IMR-90 (cell line): ENCODE results near the gene CST1. TPM values are rescaled to one million over a fixed set of nuclear protein-coding genes. Genes with fewer than 3 reads are reported as not detected.

ENCODE experiments used
- ATAC-seq: fragments of 200-7000 bp; cut with Tn5 transposase; 2 replicates; pipeline ENCODE4 v1.9.1; 2020; ENCODE audit warnings: low read depth, mild to moderate bottlenecking, moderate library complexity
- BruUV-seq: library from RNA; stranded (reverse); fragments of 400-500 nt; replicated peaks from 2 replicates; lab custom pipeline; 2021; lab: Mats Ljungman, UMichigan
- CTCF ChIA-PET: fragments of 300-600 bp; formaldehyde crosslinking; extraction: SDS; loops from one replicate; lab custom pipeline; 2021; ENCODE audit warnings: antibody characterized with exemption; lab: Yijun Ruan, JAX
- POLR2A ChIA-PET: fragments of 300-600 bp; sonication (Branson Sonifier 250); formaldehyde crosslinking; loops from one replicate; lab custom pipeline; 2022; ENCODE audit warnings: antibody characterized with exemption; ENCODE audit not compliant: unreplicated experiment; lab: Charles Lee
- DNase-seq: peaks from one replicate; pipeline ENCODE4 v3.0.0; 2013
- H2AFZ ChIP-seq: replicated peaks from 2 replicates; pipeline ENCODE3; 2013; ENCODE audit warnings: low read length, mild to moderate bottlenecking; ENCODE audit not compliant: poor library complexity
- H2AK5ac ChIP-seq: 2 replicates; pipeline ENCODE4 v1.6.1; 2013; ENCODE audit warnings: low read depth, low read length, inconsistent platforms
- H2AK9ac ChIP-seq: replicated peaks from 2 replicates; pipeline ENCODE3; 2013; ENCODE audit warnings: mild to moderate bottlenecking, low read depth, low read length, moderate library complexity; ENCODE audit not compliant: poor library complexity
- H2BK120ac ChIP-seq: 2 replicates; pipeline ENCODE4 v1.6.1; 2013; ENCODE audit warnings: low read depth, low read length, inconsistent platforms
- H2BK15ac ChIP-seq: 3 replicates; pipeline ENCODE4 v1.6.1; 2013; ENCODE audit warnings: low read depth, low read length, inconsistent platforms
- H2BK20ac ChIP-seq: 2 replicates; pipeline ENCODE4 v1.6.1; 2013; ENCODE audit warnings: low read depth, mild to moderate bottlenecking, inconsistent platforms, low read length, moderate library complexity
- H2BK5ac ChIP-seq: 2 replicates; pipeline ENCODE4 v1.6.1; 2013; ENCODE audit warnings: mild to moderate bottlenecking, low read depth, low read length, inconsistent platforms; ENCODE audit not compliant: poor library complexity, severe bottlenecking
- H3K14ac ChIP-seq: replicated peaks from 2 replicates; pipeline ENCODE4 v1.6.1; 2013; ENCODE audit warnings: low read depth, low read length, inconsistent platforms
- H3K18ac ChIP-seq: 2 replicates; pipeline ENCODE4 v1.6.1; 2013; ENCODE audit warnings: low read depth, low read length, control low read depth
- H3K23ac ChIP-seq: 2 replicates; pipeline ENCODE4 v1.6.1; 2013; ENCODE audit warnings: low read depth, low read length, inconsistent platforms
- H3K27ac ChIP-seq: 2 replicates; pipeline ENCODE4 v1.5.1; 2013; ENCODE audit warnings: mild to moderate bottlenecking, control low read depth, low read length; ENCODE audit not compliant: insufficient read depth
- H3K27me3 ChIP-seq: 2 replicates; pipeline ENCODE4 v1.6.1; 2013; ENCODE audit warnings: low read length; ENCODE audit not compliant: control insufficient read depth, insufficient read depth
- H3K36me3 ChIP-seq: 2 replicates; pipeline ENCODE4 v1.6.1; 2013; ENCODE audit warnings: low read length, mixed read lengths; ENCODE audit not compliant: control insufficient read depth, insufficient read depth
- H3K4ac ChIP-seq: 2 replicates; pipeline ENCODE4 v1.6.1; 2013; ENCODE audit warnings: low read depth, low read length, inconsistent platforms
- H3K4me1 ChIP-seq: 2 replicates; pipeline ENCODE4 v1.6.1; 2013; ENCODE audit warnings: low read length, mixed read lengths; ENCODE audit not compliant: control insufficient read depth, insufficient read depth
- H3K4me2 ChIP-seq: 2 replicates; pipeline ENCODE4 v1.6.1; 2013; ENCODE audit warnings: low read depth, mild to moderate bottlenecking, control low read depth, low read length, moderate library complexity
- H3K4me3 ChIP-seq: 2 replicates; pipeline ENCODE4 v1.5.1; 2013; ENCODE audit warnings: low read depth, mild to moderate bottlenecking, control low read depth, low read length, moderate library complexity; ENCODE audit not compliant: insufficient read depth
- H3K56ac ChIP-seq: 2 replicates; pipeline ENCODE4 v1.6.1; 2013; ENCODE audit warnings: low read length, inconsistent platforms; ENCODE audit not compliant: insufficient read depth; ENCODE audit errors: extremely low read depth
- H3K79me1 ChIP-seq, 2 experiments: 2 replicates each; pipeline ENCODE4 v1.6.1; 2013; ENCODE audit warnings: low read length in 2 of 2, inconsistent platforms in 1 of 2, low read depth in 1 of 2
- H3K9ac ChIP-seq: 2 replicates; pipeline ENCODE4 v1.6.1; 2013; ENCODE audit warnings: low read depth, low read length, control low read depth
- H3K9me1 ChIP-seq: 2 replicates; pipeline ENCODE4 v1.6.1; 2013; ENCODE audit warnings: low read length, inconsistent platforms; ENCODE audit not compliant: insufficient read depth
- H3K9me3 ChIP-seq: 2 replicates; pipeline ENCODE4 v1.6.1; 2013; ENCODE audit warnings: low read length; ENCODE audit not compliant: control insufficient read depth, insufficient read depth
- H4K20me1 ChIP-seq: 2 replicates; pipeline ENCODE4 v1.6.1; 2013; ENCODE audit warnings: low read length, inconsistent platforms; ENCODE audit not compliant: insufficient read depth
- H4K5ac ChIP-seq: 2 replicates; pipeline ENCODE4 v1.6.1; 2013; ENCODE audit warnings: mild to moderate bottlenecking, low read depth, low read length, control low read depth
- H4K8ac ChIP-seq, 2 experiments: 2 replicates each; pipeline ENCODE4 v1.6.1; 2013; ENCODE audit warnings: low read depth in 2 of 2, low read length in 2 of 2, control low read depth in 1 of 2, inconsistent platforms in 1 of 2
- H4K91ac ChIP-seq: 2 replicates; pipeline ENCODE4 v1.6.1; 2013; ENCODE audit warnings: low read depth, low read length, inconsistent platforms; ENCODE audit not compliant: insufficient read depth
- CEBPB ChIP-seq: IDR thresholded peaks from 2 replicates; pipeline ENCODE4 v1.6.1; 2012; ENCODE audit warnings: low read depth, low read length, improper control_type of control experiment
- CHD1 ChIP-seq: IDR thresholded peaks from 2 replicates; pipeline ENCODE4 v1.6.1; 2012; ENCODE audit warnings: low read depth, low read length, improper control_type of control experiment
- ELK1 ChIP-seq: fragments of 150-350 bp; IDR thresholded peaks from 2 replicates; pipeline ENCODE4 v1.6.1; 2016; ENCODE audit warnings: low read depth, mild to moderate bottlenecking, low read length, moderate library complexity, borderline replicate concordance
- FOS ChIP-seq: fragments of 150-350 bp; IDR thresholded peaks from 2 replicates; pipeline ENCODE4 v1.6.1; 2016; ENCODE audit warnings: low read depth, low read length
- MAFK ChIP-seq: IDR thresholded peaks from 2 replicates; pipeline ENCODE4 v1.6.1; 2012; ENCODE audit warnings: low read depth, low read length, improper control_type of control experiment
- MAZ ChIP-seq: IDR thresholded peaks from 2 replicates; pipeline ENCODE4 v1.6.1; 2012; ENCODE audit warnings: low read depth, mild to moderate bottlenecking, low read length, improper control_type of control experiment, moderate library complexity, borderline replicate concordance
- NFE2L2 ChIP-seq: fragments of 150-350 bp; IDR thresholded peaks from 2 replicates; pipeline ENCODE4 v1.6.1; 2016; ENCODE audit warnings: low read depth, mild to moderate bottlenecking, low read length
- POLR2A ChIP-seq: IDR thresholded peaks from 2 replicates; pipeline ENCODE4 v1.6.1; 2012; ENCODE audit warnings: mild to moderate bottlenecking, low read depth, low read length
- RAD21 ChIP-seq: IDR thresholded peaks from 2 replicates; pipeline ENCODE4 v1.6.1; 2012; ENCODE audit warnings: low read length, improper control_type of control experiment
- RCOR1 ChIP-seq: IDR thresholded peaks from 2 replicates; pipeline ENCODE4 v1.6.1; 2012; ENCODE audit warnings: mild to moderate bottlenecking, low read length, improper control_type of control experiment; ENCODE audit not compliant: insufficient replicate concordance
- RFX5 ChIP-seq: IDR thresholded peaks from 2 replicates; pipeline ENCODE4 v1.8.0; 2012; ENCODE audit warnings: low read depth, mild to moderate bottlenecking, low read length, moderate library complexity
- SMC3 ChIP-seq: fragments of 150-350 bp; IDR thresholded peaks from 2 replicates; pipeline ENCODE4 v1.6.1; 2016; ENCODE audit warnings: low read depth, mild to moderate bottlenecking, antibody characterized with exemption, low read length, moderate library complexity
- USF2 ChIP-seq: fragments of 150-350 bp; IDR thresholded peaks from 2 replicates; pipeline ENCODE4 v1.6.1; 2017; ENCODE audit warnings: mild to moderate bottlenecking, antibody characterized with exemption, low read length, low read depth
- WGBS, 2 experiments: methylation state at CpG; one replicate each; pipeline versions ENCODE4 v1.1.5 to v1.1.7; 2013; ENCODE audit warnings: missing lambda C conversion rate in 2 of 2; ENCODE audit not compliant: insufficient read length in 1 of 2; ENCODE audit errors: extremely low coverage in 2 of 2; 5-methylcytosine and 5-hydroxymethylcytosine counted together
- dilution Hi-C: fragments of 300-500 bp; cut with HindIII; formaldehyde crosslinking; loops from one replicate; pipeline ENCODE4 v1.14.3; 2018; ENCODE audit warnings: low sequenced_read_pairs; ENCODE audit not compliant: unreplicated experiment
- in situ Hi-C: fragments of 300-500 bp; cut with MboI; formaldehyde crosslinking; loops from 3 replicates; pipeline ENCODE4 v1.14.3; 2019; ENCODE audit warnings: low sequenced_read_pairs, inconsistent platforms, mixed read lengths
- intact Hi-C: fragments of 100-400 bp; cut with micrococcal nuclease; formaldehyde crosslinking; loops from 2 replicates; pipeline ENCODE4 v1.10.0; 2022
- polyA plus RNA-seq, 3 experiments: library from polyadenylated mRNA; depleted of rRNA; stranded (reverse); fragments of >200 nt; gene quantifications; 2 replicates each; pipeline ENCODE4 v1.2.3, GENCODE V29; 2012; ENCODE audit warnings: low replicate concordance in 1 of 3
- total RNA-seq: library from RNA; depleted of rRNA; stranded (reverse); fragments of >200 nt; gene quantifications from 2 replicates; pipeline ENCODE4 v1.2.3, GENCODE V29; 2012

Gene CST1
- total and polyA plus RNA-seq, 2 of the 4 experiments (the other 2 are of a cell fraction), result not detected

DNA sequence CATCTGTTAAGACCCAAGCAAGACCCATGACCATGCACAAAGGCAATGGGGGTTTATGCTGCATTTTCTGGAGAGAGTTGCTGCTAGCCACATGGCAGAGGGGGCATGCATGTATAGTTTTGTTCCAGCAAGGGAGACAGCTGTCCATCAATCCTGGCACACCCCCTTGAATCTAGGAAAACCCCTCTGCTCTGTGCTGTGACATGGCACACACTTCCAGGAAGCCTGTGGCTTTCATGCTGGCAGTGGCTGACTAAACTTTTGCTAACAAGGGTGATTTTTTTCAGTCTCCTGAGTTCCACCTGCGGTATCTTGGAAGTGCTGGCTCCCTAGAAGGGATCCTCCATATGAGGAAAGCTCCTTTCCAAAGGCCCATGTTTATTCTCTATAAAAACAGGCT lies 52.8 kb downstream of the CST1 start:
- Histone ChIP-seq H2BK15ac (no peak overlapping the region), H3K4me1 (peaks cover 6% of the 10 kb centered on the region), H3K18ac (no peak overlapping the region), H2AK9ac (no peak overlapping the region), H3K14ac (no peak overlapping the region), H4K8ac (no peak overlapping the region), H3K4ac (no peak overlapping the region), H3K36me3 (no peaks in the 10 kb centered on the region), H3K79me1 (no peaks in the 10 kb centered on the region), H2BK5ac (no peak overlapping the region), H3K27ac (no peak overlapping the region), H3K23ac (no peak overlapping the region), H3K56ac (no peak overlapping the region), H3K4me3 (no peak overlapping the region), H2AFZ (no peak overlapping the region), H2BK20ac (no peak overlapping the region), H3K9me3 (no peaks in the 10 kb centered on the region), H4K91ac (no peak overlapping the region), H3K4me2 (no peak overlapping the region), H2AK5ac (no peak overlapping the region), H2BK120ac (no peak overlapping the region), H3K9me1 (peaks cover under 1% of the 10 kb centered on the region; the same call in 1 of the 2 replicates), H3K9ac (no peak overlapping the region), H4K5ac (no peak overlapping the region), H4K20me1 (no peaks in the 10 kb centered on the region), H3K27me3 (peaks cover 10% of the 10 kb centered on the region)
- CTCF ChIA-PET, result no interaction called here
- in situ Hi-C loops (no loop called here), intact Hi-C loops (no loop called here), dilution Hi-C loops (no loop called here)
- DNase-seq (no peak), ATAC-seq (no peak)
- no peak for TF ChIP-seq MAZ
- TF ChIP-seq POLR2A, result no peak
- TF ChIP-seq SMC3, result no peak
- TF ChIP-seq NFE2L2, result no peak
- TF ChIP-seq CHD1, result no peak
- TF ChIP-seq MAFK, result no peak
- TF ChIP-seq ELK1, result no peak
- TF ChIP-seq CEBPB, result no peak
- no peak for TF ChIP-seq RAD21
- no peak for TF ChIP-seq FOS
- TF ChIP-seq RFX5, result no peak
- TF ChIP-seq RCOR1, result no peak
- no peak for TF ChIP-seq USF2
- WGBS, 2 experiments, result no CpG with 5 or more reads among the region's 1 CpG
- no TSS peak for BruUV-seq
- POLR2A ChIA-PET, result no interaction called here
